ENCODE measurements around the gene APBA3. TPM values are rescaled to one million over a fixed set of nuclear protein-coding genes. Genes with fewer than 3 reads are reported as not detected.

The APBA3 gene
- total RNA-seq, 1 experiment from 2014 or later: 34.0 TPM

DNA sequence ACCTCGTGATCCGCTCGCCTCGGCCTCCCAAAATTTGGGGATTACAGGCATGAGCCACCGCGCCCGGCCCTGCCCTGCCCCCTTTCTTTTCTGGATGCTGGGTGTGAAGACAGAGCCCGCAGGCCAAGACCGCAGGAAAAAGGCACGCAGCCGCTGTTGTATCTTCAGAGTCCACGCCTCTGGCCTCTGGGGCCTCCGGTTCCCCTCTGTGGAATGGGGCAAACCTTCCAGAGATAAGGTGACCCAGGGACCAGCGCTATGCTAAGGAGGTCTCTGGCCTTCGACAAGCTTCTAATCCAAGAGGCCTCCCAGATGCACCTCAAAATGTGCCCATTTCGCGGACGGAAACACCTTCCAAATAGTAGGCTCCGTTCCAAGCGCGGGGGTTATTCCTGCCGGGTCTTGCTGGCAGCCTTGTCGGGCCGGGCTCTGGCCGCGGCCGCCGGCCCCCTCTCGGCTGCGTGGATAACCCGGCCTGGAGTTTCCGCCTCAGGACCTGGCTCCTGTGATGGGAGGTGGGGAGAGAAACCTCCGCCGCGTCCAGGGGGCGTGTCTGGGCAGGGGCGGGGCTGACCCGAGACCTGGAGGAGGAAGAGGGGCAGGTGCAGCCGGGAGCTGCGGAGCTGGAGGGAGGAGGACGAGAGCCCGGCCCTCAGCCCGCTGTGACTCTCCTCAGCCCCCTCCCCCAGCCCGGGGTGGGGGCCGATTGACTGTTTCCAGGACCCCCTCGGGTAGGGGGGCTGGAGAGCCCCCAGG, 40.2 kb downstream of the APBA3 start:
- ATAC-seq (peak; percentile 85), DNase-seq (ENCODE audit: low read depth, low spot score) (no peak)
- intact Hi-C loops (cut with micrococcal nuclease; ENCODE audit: unreplicated experiment) (no loop called here), in situ Hi-C loops (cut with HindIII; ENCODE audit: low pct_unique_long_range_greater_than_20kb, low sequenced_read_pairs) (no loop called here)
- H3K9me3 ChIP-seq (ENCODE audit: control insufficient read depth, insufficient read depth, low read depth, low read length): no peaks in the 10 kb centered on the region
- no peaks in the 10 kb centered on the region for H3K27me3 ChIP-seq (ENCODE audit: control insufficient read depth, insufficient read depth, low read length)
- no TSS peak for BruUV-seq (replicated peaks)
- TF ChIP-seq SIN3A (IDR thresholded peaks at IDR 0.05; ENCODE audit: borderline replicate concordance, insufficient read depth, low read depth, low read length) (no peak), TCF7L2 (IDR thresholded peaks at IDR 0.05; ENCODE audit: low read depth, low read length) (no peak), POLR2AphosphoS5 (IDR thresholded peaks at IDR 0.05; ENCODE audit: low read depth, low read length) (no peak)
- TF ChIP-seq, protein P1, sequence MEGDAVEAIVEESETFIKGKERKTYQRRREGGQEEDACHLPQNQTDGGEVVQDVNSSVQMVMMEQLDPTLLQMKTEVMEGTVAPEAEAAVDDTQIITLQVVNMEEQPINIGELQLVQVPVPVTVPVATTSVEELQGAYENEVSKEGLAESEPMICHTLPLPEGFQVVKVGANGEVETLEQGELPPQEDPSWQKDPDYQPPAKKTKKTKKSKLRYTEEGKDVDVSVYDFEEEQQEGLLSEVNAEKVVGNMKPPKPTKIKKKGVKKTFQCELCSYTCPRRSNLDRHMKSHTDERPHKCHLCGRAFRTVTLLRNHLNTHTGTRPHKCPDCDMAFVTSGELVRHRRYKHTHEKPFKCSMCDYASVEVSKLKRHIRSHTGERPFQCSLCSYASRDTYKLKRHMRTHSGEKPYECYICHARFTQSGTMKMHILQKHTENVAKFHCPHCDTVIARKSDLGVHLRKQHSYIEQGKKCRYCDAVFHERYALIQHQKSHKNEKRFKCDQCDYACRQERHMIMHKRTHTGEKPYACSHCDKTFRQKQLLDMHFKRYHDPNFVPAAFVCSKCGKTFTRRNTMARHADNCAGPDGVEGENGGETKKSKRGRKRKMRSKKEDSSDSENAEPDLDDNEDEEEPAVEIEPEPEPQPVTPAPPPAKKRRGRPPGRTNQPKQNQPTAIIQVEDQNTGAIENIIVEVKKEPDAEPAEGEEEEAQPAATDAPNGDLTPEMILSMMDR (IDR thresholded peaks at IDR 0.05): no peak
- TF ChIP-seq, protein P2, sequence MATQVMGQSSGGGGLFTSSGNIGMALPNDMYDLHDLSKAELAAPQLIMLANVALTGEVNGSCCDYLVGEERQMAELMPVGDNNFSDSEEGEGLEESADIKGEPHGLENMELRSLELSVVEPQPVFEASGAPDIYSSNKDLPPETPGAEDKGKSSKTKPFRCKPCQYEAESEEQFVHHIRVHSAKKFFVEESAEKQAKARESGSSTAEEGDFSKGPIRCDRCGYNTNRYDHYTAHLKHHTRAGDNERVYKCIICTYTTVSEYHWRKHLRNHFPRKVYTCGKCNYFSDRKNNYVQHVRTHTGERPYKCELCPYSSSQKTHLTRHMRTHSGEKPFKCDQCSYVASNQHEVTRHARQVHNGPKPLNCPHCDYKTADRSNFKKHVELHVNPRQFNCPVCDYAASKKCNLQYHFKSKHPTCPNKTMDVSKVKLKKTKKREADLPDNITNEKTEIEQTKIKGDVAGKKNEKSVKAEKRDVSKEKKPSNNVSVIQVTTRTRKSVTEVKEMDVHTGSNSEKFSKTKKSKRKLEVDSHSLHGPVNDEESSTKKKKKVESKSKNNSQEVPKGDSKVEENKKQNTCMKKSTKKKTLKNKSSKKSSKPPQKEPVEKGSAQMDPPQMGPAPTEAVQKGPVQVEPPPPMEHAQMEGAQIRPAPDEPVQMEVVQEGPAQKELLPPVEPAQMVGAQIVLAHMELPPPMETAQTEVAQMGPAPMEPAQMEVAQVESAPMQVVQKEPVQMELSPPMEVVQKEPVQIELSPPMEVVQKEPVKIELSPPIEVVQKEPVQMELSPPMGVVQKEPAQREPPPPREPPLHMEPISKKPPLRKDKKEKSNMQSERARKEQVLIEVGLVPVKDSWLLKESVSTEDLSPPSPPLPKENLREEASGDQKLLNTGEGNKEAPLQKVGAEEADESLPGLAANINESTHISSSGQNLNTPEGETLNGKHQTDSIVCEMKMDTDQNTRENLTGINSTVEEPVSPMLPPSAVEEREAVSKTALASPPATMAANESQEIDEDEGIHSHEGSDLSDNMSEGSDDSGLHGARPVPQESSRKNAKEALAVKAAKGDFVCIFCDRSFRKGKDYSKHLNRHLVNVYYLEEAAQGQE (IDR thresholded peaks at IDR 0.05; ENCODE audit: insufficient read depth in 1 of 2, low read depth in 2 of 2, low read length in 1 of 2): no peak
- ChIA-PET CTCF (interaction anchor here (0.5 to 0.6 kb wide), 2 partner anchors 152 to 165 kb away, joined by 3 to 12 read pairs; no protein-coding TSS in a partner anchor), POLR2A (no interaction called here)
- peak overlapping the region; percentile 30 to 40 for H3K4me3 ChIP-seq (ENCODE audit: low read depth in 2 of 2, low read length in 2 of 2)
- H3K4me1 ChIP-seq (ENCODE audit: control insufficient read depth, insufficient read depth, low read length): peaks cover 8% of the 10 kb centered on the region
- H3K36me3 ChIP-seq (ENCODE audit: control insufficient read depth, insufficient read depth, low read length): no peaks in the 10 kb centered on the region
- H3K27ac ChIP-seq (ENCODE audit: low read length): no peak overlapping the region

DNA sequence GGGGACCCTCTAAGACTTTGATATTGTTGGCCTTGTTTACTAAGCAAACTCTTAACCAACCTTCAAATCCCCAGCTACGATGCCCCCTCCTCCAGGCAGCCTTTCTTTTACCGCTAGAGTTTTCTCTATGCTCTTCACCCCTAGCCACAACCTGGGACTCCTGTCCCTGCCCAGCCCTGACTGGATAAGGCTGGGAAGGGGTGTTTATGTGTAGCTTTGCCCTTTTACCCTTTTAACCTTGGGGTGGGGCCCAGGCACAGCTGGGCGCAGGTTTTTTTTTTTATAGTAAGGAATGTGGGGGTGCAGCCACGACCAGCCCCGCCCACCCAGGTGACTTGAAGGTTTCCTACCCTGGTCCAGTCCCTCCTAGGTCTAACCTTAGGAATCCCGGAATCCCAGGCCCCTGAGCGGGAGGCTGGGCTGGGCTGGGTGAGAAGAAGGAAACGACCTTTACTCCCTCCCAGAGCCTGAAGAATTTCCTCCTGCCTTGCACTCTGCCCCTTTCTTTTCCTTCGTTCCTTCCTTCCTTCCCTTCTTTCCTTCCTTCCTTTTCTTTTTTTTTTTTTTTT, 41.1 kb downstream of the APBA3 start:
- Histone ChIP-seq H3K4me3 (ENCODE audit: low read depth in 2 of 2, low read length in 2 of 2) (no peak overlapping the region), H3K27me3 (ENCODE audit: control insufficient read depth, insufficient read depth, low read length) (no peaks in the 10 kb centered on the region), H3K4me1 (ENCODE audit: control insufficient read depth, insufficient read depth, low read length) (peaks cover 8% of the 10 kb centered on the region), H3K27ac (ENCODE audit: low read length) (no peak overlapping the region), H3K9me3 (ENCODE audit: control insufficient read depth, insufficient read depth, low read depth, low read length) (no peaks in the 10 kb centered on the region), H3K36me3 (ENCODE audit: control insufficient read depth, insufficient read depth, low read length) (no peaks in the 10 kb centered on the region)
- ChIA-PET POLR2A (no interaction called here), CTCF (no interaction called here)
- BruUV-seq (replicated peaks): no TSS peak
- TF ChIP-seq POLR2AphosphoS5 (IDR thresholded peaks at IDR 0.05; ENCODE audit: low read depth, low read length) (no peak), SIN3A (IDR thresholded peaks at IDR 0.05; ENCODE audit: borderline replicate concordance, insufficient read depth, low read depth, low read length) (no peak), TCF7L2 (IDR thresholded peaks at IDR 0.05; ENCODE audit: low read depth, low read length) (no peak)
- TF ChIP-seq, protein P1 (IDR thresholded peaks at IDR 0.05): no peak
- TF ChIP-seq, protein P2 (IDR thresholded peaks at IDR 0.05; ENCODE audit: insufficient read depth in 1 of 2, low read depth in 2 of 2, low read length in 1 of 2): no peak
- DNase-seq (ENCODE audit: low read depth, low spot score): no peak
- ATAC-seq: no peak
- in situ Hi-C loops (cut with HindIII; ENCODE audit: low pct_unique_long_range_greater_than_20kb, low sequenced_read_pairs) (no loop called here), intact Hi-C loops (cut with micrococcal nuclease; ENCODE audit: unreplicated experiment) (no loop called here)

Measured in Panc1 (cell line).